VCaP (cell line): ENCODE results near the gene RNF182.

Experiments
- H3K27ac ChIP-seq: fragments of 450-650 bp; 2 replicates; pipeline ENCODE4 v1.5.1; 2017
- TF ChIP-seq, protein P1 (sequence below): fragments of 450-650 bp; conservative IDR thresholded peaks from 2 replicates; pipeline ENCODE4 v1.5.1; 2017; ENCODE audit warnings: mild to moderate bottlenecking, moderate library complexity

RNF182 gene

DNA sequence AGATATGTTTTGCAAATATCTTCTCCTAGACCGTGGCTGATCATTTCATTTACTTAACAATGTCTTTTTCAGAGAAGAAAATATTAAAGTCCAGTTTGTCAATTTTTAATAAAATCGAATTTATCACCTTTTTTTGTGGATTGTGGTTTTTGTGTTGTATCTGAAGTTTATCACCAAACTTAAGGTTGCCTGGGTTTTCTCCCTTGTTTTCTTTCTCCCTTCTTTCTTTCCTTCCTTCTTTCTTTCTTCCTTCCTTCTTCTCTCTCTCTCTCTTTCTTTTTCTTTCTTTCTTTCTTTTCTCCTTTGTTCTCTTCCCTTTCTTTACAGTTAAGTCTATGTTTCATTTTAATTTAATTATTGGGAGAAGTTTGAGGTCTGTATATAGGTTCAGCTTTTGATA lies 68.7 kb downstream of the RNF182 start:
- TF ChIP-seq, protein P1, sequence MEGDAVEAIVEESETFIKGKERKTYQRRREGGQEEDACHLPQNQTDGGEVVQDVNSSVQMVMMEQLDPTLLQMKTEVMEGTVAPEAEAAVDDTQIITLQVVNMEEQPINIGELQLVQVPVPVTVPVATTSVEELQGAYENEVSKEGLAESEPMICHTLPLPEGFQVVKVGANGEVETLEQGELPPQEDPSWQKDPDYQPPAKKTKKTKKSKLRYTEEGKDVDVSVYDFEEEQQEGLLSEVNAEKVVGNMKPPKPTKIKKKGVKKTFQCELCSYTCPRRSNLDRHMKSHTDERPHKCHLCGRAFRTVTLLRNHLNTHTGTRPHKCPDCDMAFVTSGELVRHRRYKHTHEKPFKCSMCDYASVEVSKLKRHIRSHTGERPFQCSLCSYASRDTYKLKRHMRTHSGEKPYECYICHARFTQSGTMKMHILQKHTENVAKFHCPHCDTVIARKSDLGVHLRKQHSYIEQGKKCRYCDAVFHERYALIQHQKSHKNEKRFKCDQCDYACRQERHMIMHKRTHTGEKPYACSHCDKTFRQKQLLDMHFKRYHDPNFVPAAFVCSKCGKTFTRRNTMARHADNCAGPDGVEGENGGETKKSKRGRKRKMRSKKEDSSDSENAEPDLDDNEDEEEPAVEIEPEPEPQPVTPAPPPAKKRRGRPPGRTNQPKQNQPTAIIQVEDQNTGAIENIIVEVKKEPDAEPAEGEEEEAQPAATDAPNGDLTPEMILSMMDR = no peak
- H3K27ac ChIP-seq = no peak overlapping the region

DNA sequence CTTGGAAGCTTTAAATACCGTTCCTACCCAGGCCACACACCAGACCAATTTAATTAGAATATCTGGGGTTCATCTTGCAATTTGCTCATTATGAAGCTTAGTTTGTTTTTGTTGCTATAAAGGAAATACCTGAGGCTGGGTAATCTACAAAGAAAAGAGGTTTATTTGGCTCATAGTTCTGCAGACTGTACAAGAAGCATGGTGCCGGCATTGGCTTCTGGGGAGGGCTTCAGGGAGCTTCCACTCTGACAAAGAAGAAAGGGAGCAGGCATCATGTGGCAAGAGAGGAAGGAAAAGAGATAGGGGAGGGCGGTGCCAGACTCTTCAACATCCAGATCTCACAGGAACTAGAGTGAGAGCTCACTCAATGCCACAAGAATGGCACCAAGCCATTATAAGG lies 73.6 kb downstream of the RNF182 start:
- TF ChIP-seq, protein P1 = no peak
- H3K27ac ChIP-seq = no peak overlapping the region

DNA sequence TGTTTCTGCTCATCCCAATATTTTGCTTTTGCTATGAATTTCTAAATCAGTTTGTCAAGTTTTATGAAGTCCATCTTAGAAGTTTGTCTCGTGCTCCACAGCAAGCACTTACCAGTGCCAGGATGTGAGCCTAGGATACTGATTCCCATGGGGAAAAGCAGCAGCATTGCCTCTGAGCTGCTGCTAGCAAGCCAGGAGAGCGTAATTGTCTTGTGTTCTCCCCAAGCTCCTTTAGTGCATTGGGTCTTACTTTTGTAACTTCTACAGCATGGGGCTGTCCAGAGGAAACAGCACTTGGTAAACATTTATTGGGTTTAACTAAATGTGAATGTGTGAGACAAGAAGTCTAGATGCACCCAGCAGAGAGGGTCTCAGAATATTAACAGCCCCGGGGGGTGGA lies 76.1 kb downstream of the RNF182 start:
- TF ChIP-seq, protein P1 = no peak
- H3K27ac ChIP-seq = no peak overlapping the region

DNA sequence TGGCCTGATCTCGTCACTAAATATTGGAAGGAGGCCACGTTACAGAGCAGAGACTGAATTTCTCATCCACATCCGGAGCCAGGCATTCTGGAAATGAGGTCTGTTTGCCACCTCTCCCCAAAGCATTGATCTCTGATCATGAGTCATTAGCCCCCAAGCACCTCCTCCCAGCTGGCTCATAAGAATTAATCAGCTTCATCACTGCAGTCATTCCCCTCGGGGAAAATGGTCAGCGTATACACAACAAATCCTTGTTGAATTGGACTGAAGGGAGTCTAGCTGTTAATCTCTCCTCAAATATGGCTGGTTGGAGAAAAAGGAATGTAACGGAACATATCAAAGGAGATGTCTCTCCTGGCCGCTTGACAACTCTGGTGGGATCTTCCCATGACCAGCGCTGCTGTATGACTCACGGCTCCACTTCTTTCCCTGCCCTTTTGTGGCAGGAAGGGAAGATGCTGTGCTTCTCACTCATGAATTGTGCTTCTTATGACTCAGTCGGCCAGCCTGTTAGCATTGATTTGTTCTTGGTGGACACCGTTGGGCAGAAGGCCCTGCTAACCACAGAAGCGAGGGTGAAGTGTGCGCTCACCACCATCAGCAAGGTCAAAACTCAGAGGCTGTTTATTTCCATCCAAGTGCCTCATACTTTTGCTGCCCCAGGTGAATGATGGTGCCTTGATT lies 76.7 kb downstream of the RNF182 start:
- TF ChIP-seq, protein P1 = no peak
- H3K27ac ChIP-seq = no peak overlapping the region

DNA sequence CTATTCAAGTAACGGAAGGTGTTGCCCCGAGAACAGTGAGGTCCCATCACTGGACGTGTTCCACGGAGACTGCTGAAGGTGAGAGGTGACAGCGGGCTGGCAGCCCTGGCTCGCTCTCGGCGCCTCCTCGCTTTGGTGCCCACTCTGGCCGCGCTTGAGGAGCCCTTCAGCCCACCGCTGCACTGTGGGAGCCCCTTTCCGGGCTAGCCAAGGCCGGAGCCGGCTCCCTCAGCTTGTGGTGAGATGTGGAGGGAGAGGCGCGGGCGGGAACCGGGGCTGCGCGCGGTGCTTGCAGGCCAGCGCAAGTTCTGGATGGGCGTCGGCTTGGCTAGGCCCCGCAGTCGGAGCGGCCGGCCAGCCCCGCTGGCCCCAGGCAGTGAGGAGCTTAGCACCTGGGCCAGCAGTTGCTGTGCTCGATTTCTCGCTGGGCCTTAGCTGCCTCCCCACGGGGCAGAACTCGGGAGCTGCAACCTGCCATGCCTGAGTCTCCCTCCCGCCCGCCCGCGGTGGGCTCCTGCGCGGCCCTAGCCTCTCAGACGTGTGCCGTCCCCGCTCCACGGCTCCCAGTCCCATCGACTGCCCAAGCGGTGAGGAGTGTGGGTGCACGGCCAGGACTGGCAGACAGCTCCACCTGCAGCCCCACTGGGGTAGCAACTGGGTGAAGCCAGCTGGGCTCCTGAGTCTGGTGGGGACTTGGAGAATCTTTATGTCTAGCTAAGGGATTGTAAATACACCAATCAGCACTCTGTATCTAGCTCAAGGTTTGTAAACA lies 77.6 kb downstream of the RNF182 start:
- no peak overlapping the region for H3K27ac ChIP-seq
- TF ChIP-seq, protein P1 = no peak

DNA sequence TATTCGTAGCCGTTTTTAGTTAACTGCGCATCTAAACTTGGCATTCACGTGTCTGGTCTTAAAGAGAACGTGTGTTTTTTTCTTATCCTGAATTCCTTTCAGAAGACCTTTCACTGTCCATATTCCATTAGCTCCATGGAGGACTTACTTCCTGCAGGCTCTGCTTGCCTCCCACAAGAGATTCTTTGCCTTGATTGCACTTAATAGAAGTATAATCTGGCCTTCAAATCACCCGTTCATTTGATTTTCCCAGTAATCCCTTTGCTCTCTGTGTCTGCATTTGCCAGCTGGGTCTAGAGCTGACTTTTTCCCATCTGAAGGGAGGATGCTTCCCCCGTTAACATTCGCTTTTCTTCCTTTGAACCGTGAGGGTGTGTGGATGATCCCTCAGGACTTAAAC lies 79.5 kb downstream of the RNF182 start:
- TF ChIP-seq, protein P1 = no peak
- no peak overlapping the region for H3K27ac ChIP-seq

DNA sequence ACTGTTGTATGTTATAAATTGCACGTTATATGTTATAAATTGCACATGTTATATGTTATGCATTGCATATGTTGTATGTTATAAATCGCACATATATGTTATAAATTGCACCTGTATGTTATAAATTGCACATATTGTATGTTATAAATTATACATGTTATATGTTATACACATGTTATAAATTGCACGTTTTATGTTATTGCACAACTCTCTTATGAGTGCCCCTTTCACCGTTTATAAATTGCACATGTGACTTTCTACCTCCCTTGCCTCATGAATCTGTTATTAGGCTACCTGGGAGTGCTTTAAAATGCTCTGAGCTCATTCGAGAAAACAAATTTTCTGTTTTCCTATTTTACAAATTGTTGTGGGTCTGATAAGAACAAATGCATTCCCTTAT lies 84.1 kb downstream of the RNF182 start:
- TF ChIP-seq, protein P1 = no peak
- H3K27ac ChIP-seq = no peak overlapping the region
